ENCODE results near the gene HOXA1.

HOXA1 gene

DNA sequence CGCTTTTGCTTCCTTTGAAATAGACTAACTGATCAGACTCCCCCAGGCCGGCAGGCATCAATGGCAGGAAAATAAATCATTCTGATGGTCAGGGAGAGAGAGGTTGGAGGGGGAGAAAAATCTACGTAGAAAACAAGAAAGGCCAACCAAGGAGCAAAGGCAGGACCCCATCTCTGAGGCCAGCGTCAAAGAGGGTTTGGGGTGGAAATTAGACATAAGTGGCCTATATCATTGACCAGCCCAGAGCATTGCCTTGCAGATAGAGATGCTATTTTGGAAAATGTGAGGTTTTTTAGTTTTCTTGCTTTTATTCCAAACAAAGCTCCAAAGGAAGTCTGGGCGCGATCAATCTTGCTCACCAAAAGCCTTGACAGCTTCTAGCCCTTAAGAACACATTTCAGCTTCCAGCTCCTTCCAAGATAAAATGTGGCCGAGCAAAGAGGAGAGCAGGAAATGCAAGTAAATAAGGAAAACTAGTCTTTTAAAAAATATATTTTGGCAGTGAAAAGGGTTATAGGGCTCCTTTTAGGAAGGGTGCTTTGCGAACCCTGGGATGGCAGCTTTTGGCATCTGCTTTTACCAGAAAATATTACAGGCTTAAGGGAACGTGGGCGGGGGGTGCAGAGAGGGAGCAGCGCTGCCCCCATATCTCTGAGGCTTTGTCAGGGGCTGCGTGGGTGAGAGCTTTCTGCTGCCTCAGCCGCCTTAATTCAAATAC, 8.7 kb upstream of the HOXA1 start:
- DNase-seq, result no peak

DNA sequence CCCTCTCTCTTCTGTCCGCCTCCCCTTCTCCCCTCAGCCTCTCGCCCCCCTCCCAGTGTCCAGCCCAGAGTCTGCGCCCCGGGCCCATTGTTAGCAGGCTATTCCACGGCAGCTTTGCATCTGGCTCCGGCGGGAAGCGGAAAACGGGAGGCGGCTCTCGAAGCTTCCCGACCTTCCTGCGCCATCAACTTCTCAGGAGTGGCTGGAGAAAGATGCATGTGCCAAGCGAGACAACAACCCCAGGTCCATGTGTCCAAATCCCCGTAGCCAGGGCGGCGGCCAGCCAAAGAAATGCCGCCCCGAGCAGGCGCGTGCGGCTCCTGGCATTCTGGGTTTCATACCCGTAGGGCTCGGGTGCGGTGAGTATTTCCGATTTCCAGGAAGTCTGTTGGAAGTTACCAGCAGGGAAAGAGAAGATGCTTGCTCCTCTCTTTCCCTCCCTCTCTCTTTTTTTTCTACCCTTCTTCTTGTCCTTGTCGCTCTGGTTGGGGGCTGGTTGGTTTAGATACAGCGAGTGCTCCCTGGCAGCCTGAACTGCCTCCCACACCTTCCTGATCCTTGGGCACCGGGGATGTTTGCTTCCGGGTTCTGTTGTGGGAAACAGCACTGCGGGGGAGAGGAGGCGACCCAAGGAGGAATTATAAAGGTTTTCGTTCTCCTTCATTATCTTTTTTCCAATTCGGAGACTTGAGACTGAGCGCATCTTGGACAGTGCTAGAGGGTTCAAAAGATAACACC, 7.9 kb upstream of the HOXA1 start:
- no peak for DNase-seq

GRCh38 chr7:27102581-27103442, 7.0 kb upstream of the HOXA1 start, which contains the start of gene HOXA2:
Gene HOXA2, minus strand, starts transcription at chr7:27102683. Its CDS starts 183 bp downstream, at chr7:27102500.
- no peak for DNase-seq

DNA sequence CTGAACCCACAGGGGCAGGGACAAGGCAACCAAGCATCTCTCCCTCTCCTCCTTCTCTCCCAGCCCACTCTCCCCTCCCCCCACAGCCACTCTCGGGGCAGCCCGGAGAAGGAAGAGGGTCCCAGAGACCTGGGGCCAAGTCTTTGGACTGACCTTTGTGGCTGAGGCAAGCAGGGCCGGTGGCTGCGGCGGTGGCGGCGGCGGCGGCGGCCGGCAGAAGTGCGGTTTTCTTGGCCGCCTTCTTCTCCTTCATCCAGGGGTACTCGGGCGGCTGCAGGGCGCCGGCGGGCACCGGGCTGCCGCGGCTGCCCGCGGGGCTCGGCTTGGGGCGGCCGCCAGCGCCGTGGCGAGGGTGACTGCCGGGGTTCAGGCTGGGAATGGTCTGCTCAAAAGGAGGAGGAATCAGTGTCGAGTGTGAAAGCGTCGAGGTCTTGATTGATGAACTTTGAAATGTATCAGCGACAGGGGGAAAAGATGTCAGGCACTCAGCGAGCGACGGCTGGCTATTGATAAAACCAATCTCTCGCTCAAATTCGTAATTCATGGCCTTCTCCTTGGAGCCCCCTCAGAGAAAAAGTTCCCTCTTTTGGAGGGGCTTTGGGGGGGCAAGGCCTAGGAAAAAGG, 6.3 kb upstream of the HOXA1 start:
- no peak for DNase-seq

DNA sequence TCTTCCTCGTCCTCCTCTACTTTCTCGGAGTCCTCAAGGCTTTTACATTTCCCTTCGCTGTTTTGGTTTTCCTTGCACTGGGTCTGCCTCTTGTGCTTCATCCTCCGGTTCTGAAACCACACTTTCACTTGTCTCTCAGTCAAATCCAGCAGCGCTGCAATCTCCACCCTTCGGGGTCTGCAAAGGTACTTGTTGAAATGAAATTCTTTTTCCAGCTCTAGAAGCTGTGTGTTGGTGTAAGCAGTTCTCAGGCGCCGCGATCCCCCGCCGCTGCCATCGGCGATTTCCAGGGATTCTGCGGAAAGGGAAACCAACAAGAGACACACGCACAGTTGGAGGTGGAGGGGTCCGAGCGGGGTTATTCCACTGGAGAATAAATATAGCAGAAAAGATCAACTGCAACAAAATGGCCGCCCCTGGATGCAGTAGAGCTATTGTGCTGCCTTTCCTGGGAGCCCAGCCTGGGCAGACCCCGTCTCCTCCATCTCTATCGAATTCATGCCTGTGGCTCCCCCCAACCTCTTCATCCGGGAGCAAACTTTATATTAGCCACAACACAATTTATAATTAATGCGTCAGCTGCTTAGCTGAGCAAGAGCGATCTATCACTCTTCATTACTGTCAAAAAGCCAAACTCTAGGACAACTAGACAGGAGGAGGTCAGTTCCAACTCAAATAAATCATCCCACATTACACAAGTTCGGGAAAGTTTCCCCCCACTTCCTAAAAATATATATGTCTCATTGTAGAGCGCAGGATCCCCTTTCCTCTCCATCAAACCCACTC, 5.6 kb upstream of the HOXA1 start:
- DNase-seq, result no peak

DNA sequence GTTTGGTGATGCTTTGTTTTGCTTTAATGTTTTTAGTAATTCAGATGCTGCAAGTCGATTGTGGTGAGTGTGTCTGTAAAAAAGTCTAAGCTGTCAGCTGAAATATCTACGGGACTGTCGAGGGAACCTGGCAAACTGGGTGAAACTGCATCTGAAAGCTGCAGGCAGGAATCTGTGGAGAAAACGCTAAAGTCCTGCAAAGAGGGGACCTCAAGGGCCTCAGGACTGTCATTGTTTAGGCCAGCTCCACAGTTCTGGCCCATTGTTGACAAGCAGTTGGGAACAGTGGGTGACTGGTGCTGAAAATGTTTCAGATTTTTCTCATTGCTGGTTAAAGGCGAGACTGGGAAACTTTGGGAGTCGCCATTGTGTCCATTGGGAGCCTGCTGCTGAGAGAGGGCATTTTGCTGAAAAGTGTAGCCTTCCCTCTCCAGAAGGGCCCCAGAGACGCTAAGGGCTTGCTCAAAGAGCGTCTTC, 4.9 kb upstream of the HOXA1 start:
- no peak for DNase-seq

DNA sequence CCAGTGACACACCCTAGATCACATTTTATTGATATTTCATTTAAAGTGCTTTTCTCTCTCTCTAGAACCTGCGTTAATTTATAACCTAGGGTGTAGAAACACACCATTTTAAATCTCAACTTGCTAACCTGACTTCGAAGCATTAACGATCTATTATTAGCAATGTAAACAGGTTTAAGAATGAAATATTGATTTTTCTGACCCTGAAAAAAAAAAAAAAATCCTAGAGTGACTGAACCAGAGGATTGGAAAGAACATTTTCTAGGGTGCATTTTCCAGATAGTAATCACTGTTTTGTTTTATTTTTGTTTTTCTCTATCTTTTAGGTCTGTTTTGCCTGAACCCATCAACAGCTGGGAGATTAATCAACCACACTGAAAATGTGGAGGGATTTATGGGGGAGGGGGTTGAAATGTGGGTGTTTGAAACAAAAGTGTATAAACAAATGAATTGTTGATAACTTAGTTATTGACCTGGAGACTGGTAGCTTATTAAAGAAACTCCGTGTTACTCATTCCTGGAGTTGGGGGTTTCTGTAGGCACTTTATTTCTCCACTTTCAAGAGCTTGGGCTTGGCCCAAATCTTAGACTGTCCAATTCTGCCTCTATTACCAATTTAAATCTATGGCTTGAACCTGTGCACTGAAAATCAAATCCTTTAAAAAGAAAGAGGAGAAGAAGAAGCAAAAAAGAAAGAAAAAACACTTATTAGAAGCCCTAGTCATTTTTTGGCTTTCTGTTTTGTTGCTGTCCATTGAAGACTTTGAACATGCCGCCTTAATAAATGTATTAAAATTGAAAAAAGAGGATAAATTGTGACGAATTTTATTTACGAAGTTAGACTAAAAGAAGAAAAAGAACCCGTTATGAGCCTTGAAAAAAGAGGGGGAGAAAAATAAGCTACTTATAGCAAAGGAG, 3.9 kb upstream of the HOXA1 start:
- DNase-seq, result no peak

GRCh38 chr7:27098578-27099451, 3.0 kb upstream of the HOXA1 start:
- DNase-seq, result no peak

GRCh38 chr7:27097686-27098577, 2.1 kb upstream of the HOXA1 start:
- no peak for DNase-seq

- peak; percentile 39 for DNase-seq
Measured at GRCh38 chr7:27096768-27097514, 1.1 kb upstream of the HOXA1 start.

GRCh38 chr7:27095050-27095896, 527 bp downstream of the HOXA1 start:
- no peak for DNase-seq

GRCh38 chr7:27094304-27095049, 1.3 kb downstream of the HOXA1 start:
- no peak for DNase-seq

DNA sequence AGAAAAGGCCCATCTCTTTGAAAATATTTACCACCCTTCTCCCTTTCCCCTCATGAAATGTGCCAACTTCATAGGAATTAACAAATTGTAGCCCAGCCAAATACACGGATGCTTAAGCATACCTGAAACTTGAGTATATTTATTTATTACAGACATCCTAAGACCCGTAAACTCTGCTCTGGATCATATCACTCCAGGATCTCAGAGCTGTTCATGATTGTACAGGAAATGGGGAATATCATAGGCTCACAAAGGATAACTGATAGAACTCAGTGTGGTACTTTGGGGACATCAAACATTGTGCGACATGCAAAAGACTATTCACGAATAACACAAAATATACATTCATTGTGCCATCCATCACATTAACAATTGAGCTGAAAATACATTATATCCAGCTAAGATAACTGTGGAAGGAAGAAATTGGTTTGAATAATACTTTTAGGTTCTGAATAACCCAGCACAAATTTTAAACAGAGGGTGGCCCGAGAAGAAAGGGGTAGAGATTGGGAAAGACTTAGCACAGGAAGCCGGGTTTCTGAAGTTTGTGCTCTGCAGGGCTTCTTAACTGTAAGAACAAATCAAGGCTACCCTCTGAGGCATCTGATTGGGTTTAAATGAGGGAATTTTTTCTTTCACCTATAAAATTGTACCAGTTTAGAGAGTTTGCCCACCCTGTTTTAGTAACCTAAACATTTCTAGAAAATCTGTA, 2.5 kb downstream of the HOXA1 start:
- DNase-seq, result no peak

GRCh38 chr7:27092819-27093110, 3.0 kb downstream of the HOXA1 start:
- DNase-seq, result no peak

DNA sequence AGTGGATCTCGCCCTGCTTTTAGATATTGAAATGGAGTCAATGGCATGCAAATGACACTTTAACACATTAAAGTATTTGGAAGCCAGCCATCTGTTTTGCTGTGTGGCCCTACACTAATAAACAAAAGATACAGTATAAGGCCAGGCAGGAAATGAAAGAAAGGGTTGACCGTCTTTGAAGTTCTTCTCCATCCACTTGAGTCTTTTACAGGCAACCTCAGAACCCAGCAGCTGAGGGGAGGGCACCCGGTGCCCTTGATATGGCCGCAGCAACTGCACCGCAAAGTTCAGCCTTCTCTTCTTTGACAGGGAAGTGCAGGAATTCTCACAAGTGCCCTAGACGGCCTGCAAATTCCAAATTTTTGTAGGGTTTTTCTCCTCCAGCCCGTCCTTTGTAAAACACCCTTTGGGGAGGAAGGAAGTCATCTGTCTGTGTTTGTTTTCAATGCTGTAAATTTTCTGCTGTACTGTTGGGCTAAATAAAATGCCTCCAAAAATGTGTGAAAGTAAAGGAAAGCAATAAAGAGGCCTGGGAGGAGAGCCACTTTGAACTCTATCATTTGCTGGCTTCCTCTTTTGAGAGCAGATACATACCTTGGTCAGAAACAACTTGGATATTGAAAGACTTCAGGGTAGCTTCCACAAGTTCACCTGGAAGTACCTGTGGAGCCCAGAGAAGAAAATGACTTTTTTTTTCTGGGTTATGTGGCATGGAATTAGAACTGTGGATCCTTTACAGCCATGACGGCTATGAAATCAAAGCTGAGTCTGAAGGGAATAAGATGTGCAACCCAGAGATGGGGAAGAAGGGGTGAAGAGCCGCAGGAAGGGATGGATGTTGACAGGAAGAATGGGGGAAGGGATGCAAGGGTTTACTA, 3.6 kb downstream of the HOXA1 start:
- no peak for DNase-seq

Measured in NCI-H146 (cell line).